HG02943 (cell line): ENCODE measurements around the gene CNOT3.

ENCODE experiments used
- ATAC-seq: cut with Tn5 transposase; IDR thresholded peaks from one replicate; pipeline ENCODE4 v1.9.1; 2021; ENCODE audit warnings: mild to moderate bottlenecking, low read depth, moderate library complexity; ENCODE audit not compliant: unreplicated experiment

Gene CNOT3

GRCh38 chr19:54115109-54116063 lies 22.2 kb upstream of the CNOT3 start, which contains the start of the genes PRPF31 and TFPT:
Gene PRPF31 (plus strand): TSS chr19:54115754. CDS start chr19:54118279, 2,525 bp downstream.
Gene TFPT (minus strand): TSS chr19:54115657. CDS start chr19:54115269, 388 bp downstream.
- ATAC-seq = peak; percentile 84

GRCh38 chr19:54121259-54121658 lies 16.3 kb upstream of the CNOT3 start:
- no peak for ATAC-seq

DNA sequence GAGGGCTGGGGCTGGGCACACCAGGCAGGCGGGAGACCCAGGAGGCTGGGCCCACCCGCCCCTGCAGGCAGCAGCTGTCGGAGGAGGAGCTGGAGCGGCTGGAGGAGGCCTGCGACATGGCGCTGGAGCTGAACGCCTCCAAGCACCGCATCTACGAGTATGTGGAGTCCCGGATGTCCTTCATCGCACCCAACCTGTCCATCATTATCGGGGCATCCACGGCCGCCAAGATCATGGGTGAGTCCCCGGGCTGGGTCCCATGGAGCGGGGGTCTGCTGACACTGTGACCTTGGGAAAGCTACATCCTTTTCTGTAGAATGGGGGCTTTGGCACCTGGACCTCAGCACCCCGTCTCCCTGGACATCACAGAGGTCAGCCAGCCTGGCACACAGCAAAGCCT lies 13.9 kb upstream of the CNOT3 start:
- no peak for ATAC-seq

DNA sequence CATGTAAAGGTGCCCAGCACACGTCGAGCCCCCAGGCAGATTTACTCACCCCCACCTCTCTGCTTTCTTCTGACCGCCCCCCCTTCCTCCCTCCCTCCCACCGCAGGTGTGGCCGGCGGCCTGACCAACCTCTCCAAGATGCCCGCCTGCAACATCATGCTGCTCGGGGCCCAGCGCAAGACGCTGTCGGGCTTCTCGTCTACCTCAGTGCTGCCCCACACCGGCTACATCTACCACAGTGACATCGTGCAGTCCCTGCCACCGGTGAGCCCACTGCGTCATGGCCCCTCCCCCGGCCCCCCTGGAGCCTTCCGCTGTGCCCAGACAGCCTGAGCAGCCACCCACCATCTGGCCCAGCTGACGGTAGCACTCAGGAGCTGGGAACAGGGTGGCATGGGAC lies 13.2 kb upstream of the CNOT3 start:
- no peak for ATAC-seq

DNA sequence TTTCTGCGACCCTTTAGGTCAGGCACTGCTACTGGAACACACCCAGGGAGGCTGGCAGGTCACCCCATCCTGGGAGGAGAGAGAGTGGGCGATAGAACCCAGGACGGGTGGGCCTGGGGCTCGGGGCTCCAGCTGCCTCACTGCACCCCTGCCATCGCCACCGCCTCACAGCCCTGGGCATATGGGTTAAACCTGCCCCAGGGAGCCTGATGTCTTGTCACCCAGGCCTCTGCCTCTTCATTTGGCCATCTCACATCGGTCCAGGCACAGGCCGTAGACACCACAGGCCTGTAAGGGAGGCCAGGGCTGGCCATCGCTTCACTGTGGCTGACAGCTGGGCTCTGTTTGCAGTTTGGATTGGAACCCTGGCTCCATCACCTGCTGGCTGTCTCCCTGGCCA lies 11.8 kb upstream of the CNOT3 start:
- ATAC-seq = no peak

GRCh38 chr19:54127688-54128440 lies 9.7 kb upstream of the CNOT3 start:
- no peak for ATAC-seq

DNA sequence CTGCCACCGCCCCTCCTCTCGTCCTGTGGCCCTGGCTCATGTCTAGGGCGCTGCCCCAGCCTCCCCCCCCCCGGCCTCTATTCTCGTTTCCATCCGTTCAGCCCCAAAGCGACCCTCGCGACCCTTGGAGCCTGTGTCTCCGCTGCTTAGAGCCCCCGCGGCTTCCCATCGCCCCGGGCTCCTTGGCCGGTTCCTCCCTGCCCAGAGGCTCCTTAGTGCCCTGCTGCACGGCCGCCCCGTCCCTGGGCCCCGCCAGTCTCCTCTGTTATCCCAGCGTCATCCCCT lies 9.2 kb upstream of the CNOT3 start:
- ATAC-seq = no peak

- no peak for ATAC-seq
Measured at GRCh38 chr19:54128796-54129616, 8.6 kb upstream of the CNOT3 start.

DNA sequence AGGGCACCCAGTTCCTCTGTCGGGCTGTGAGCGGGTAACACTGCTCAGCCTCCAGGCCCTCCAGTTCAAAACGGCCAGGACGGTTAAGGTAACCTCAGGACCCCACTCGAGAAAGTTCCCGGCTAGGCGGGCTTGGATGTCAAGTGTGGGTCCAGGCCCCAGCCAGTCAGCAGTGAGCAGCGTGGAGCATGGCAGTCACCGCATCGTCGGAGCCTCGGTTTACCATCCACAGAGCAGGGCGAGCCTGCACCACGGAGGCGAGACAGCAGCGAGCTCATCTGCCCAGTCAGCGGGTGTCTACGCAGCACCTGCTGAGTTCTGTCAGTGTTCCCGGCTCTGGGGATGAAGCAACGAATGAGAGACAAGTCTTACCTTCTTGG lies 8.0 kb upstream of the CNOT3 start:
- no peak for ATAC-seq

- ATAC-seq = no peak
Measured at GRCh38 chr19:54133312-54133956, 4.1 kb upstream of the CNOT3 start.

GRCh38 chr19:54133957-54134590 lies 3.5 kb upstream of the CNOT3 start:
- ATAC-seq = no peak

DNA sequence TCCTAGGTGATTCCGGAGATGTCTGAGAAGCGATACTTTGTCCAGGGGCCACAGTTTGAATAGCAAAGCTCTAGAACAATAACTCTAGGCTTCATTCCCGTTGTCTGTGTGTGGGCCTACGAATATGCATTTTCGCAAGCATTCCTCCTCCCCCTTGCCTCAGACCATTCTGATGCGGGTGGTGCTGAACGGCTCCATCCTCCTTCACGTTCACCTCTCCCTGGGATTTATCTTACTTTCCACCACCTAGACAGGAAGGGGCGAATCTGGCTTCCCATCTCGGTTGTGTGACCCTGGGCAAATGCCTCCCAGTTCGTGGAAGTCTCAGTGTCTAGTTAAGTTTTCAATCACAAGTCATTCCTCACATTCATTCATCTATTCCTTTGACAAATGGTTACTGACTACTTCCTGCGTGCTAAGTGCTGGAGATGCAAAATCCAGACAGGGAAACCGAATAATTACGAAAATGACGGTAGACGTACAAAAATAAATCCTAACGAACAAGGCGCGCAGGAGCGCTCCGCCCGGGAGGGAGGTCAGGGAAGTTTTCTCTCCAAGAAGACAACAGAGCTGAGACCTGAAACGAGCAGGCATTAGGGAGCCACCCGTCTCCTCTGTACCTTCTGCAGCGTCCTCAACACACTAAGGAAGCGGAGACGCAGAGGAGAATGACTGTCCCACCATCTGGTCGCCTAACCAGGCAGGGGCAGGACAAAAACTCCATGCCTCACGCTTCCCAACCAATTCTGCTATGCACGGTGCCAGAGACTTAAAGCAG lies 1.3 kb upstream of the CNOT3 start:
- no peak for ATAC-seq

DNA sequence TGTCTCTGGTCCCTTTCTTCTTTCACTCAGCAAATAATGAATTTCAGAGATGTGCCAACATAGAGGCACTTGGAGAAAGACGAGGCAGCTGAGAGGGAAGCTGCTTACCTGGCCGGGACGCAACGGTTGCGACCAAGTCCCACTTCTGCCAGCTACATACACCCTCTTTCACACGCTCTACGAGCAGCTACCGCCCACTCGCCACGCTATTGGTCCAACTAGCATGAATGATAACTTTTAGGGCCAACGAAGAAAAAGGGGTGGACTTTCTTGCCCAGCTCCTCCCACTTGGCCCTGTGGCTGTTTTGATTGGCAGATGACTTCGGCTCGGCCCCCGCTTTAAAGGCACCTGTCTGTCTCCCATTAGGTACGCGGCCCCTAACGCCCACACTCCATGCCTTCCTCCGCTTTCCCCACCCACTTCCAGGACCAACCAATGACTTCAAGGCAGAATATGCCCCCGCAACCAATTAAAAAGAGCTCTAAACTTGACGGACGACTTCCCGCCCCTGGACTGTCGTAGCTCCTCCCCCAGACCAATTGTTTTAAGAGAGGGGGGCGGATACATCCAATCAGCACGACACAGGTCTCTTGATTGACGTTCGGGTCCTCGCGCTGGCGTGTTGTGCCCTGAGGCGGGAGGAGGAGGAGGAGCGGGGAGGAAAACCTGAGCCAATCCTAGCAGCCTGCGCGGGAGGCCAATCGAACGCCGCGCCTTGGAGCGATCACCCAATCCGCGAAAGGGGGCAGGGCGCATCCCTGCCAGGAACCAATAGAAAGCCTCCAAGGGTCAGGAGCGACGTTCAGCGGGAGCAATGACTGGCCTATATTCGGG lies 481 bp upstream of the CNOT3 start:
- peak; percentile 78 for ATAC-seq

GRCh38 chr19:54138489-54139256 lies 1.1 kb downstream of the CNOT3 start:
- ATAC-seq = no peak

DNA sequence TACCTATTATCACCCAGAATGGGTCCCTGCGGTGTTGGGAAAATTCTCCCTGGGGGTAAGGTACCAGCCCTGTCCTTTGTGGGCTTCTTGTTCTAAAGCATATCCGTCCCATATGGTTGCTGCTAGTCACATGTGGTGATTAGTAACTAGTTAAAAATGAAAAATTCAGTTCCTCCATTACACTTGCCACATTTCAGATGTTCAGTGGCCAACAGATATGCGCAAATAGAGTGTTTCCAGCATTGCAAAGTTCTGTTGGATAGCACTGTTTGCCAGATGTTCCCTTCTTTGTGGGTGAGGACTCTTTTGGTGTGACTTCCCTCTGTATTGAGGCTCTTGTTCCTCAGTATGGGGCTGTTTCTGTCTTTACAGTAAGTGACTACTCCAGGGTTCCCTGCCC lies 3.8 kb downstream of the CNOT3 start:
- ATAC-seq = no peak

GRCh38 chr19:54142166-54142780 lies 4.7 kb downstream of the CNOT3 start:
- ATAC-seq = no peak

- ATAC-seq = no peak
Measured at GRCh38 chr19:54145541-54146158, 8.1 kb downstream of the CNOT3 start.
